Astrocyte of the cerebellum (primary cell): ENCODE measurements around the gene HMGA1.
"Not testable (repeated sequence)": the region's sequence is repeated elsewhere in the genome, so short reads cannot be mapped to it uniquely, and the experiment has no call there.

ENCODE experiments used
- DNase-seq: peaks from one replicate; pipeline ENCODE4 v3.0.0-alpha.2; 2011; ENCODE audit warnings: low read depth
- H3K4me3 ChIP-seq: 2 replicates; pipeline ENCODE4 v1.5.1; 2011; ENCODE audit warnings: mild to moderate bottlenecking, low read depth, low read length, moderate library complexity
- CTCF ChIP-seq: IDR thresholded peaks from 2 replicates; pipeline ENCODE4 v1.5.1; 2012; ENCODE audit warnings: low read length, low read depth, moderate library complexity, mild to moderate bottlenecking; ENCODE audit errors: missing control alignments
- in situ Hi-C: cut with HindIII; loops from 2 replicates; pipeline ENCODE4 v1.10.0; 2017; ENCODE audit warnings: low sequenced_read_pairs

Gene HMGA1

DNA sequence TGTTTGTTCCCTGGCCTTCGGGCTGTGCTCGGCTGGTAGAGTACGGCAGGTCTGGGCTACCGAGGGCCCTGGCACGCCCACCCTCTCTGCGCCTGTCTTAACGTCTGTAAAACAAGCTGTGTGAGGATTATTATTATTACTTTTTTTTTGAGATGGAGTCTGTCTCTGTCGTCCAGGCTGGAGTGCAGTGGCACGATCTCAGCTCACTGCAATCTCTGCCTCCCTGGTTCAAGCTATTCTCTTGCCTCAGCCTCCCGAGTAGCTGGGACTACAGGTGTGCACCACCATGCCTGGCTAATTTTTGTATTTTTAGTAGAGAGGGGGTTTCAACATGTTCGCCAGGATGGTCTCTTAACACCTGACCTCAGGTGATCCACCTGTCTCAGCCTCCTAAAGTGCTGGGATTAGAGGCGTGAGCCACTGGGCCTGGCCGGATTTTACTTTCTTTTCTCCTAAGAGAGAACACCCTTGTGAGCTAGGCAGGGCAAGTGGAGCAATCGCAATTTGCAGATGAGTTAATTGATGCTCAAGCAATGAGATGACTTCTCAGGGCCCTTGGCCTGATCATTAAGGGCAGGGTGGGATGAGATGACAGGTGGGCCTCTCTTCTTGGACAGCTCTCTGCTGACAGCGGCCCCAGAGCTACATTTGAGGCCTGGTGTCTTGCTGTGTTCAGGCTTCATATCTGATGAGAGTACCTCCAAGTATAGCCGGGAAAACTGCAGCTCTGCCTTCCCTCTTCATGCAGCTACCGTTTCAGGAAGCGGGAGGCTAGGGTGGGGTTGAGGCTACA, 13.0 kb downstream of the HMGA1 start:
- in situ Hi-C loops: no loop called here
- DNase-seq: no peak
- H3K4me3 ChIP-seq: peak overlapping the region; percentile 88
- no peak for TF ChIP-seq CTCF

DNA sequence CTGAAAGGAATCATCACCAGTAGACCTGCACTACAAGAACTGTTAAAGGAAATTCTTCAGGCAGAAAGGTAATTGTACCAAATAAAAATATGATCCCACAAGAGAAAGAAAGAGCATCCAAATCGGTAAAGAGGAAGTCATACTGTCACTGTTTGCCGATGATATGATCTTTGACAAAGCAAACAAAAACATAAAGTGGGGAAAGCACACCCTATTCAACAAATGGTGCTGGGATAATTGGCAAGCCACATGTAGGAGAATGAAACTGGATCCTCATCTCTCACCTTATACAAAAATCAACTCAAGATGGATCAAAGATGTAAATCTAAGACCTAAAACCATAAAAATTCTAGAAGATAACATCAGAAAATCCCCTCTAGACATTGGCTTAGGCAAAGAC, 15.7 kb downstream of the HMGA1 start:
- DNase-seq, H3K4me3 ChIP-seq, in situ Hi-C loops: not testable (repeated sequence)

DNA sequence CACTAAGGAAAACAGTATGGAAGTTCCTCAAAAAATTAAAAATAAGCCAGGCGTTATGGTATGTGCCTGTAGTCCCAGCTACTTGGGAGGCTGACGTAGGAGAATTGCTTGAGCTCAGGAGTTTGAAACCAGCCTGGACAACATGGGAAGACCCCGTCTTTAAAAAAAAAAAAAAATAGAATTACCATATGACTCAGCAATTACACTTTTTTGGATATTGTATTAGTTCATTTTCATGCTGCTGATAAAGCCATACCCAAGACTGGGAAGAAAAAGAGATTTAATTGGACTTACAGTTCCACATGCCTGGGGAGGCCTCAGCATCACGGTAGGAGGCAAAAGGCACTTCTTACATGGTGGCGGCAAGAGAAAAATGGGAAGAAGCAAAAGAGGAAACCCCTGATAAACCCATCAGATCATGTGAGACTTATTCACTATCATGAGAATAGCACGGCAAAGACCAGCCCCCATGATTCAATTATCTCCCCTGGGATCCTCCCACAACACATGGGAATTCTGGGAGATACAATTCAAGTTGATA, 22.9 kb downstream of the HMGA1 start:
- TF ChIP-seq CTCF: no peak
- in situ Hi-C loops: no loop called here
- DNase-seq: no peak
- H3K4me3 ChIP-seq: no peak overlapping the region

- in situ Hi-C loops: no loop called here
Observed at GRCh38 chr6:34260576-34261267, 24.0 kb downstream of the HMGA1 start.

DNA sequence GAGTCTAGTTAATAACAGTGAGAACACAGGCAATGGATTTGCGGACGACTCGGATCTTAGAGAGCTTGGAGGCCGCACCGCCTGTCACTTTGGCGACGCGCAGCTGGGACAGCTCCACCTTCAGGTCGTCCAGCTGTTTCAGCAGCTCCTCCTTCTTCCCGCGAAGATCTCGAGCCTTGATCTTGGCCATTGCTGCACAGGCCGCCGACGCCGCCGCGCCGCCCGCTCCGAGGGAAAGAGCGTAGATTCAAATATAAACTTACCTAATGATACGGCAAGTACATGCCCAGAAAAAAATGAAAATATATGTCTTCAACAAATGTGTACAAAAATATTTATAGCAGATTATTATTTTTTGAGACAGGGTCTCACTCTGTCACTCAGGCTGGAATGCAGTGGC, 26.8 kb downstream of the HMGA1 start:
- DNase-seq, in situ Hi-C loops, H3K4me3 ChIP-seq: not testable (repeated sequence)

More at GRCh38 chr6:34260576-34261267, 24.0 kb downstream of the HMGA1 start:
- TF ChIP-seq CTCF: no peak
- DNase-seq: no peak
- no peak overlapping the region for H3K4me3 ChIP-seq

- no peak for DNase-seq
- TF ChIP-seq CTCF: no peak
- H3K4me3 ChIP-seq: no peak overlapping the region
- in situ Hi-C loops: no loop called here
Observed at GRCh38 chr6:34267746-34268145, 31.1 kb downstream of the HMGA1 start.

DNA sequence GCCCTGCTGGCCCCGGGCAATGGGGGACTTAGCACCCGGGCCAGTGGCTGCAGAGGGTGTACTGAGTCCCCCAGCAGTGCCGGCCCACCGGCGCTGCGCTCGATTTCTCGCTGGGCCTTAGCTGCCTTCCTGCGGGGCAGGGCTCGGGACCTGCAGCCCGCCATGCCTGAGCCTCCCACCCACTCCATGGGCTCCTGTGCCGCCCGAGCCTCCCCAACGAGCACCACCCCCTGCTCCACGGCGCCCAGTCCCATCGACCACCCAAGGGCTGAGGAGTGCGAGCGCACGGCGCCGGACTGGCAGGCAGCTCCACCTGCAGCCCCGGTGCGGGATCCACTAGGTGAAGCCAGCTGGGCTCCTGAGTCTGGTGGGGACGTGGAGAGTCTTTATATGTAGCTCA, 32.5 kb downstream of the HMGA1 start:
- DNase-seq, H3K4me3 ChIP-seq, in situ Hi-C loops: not testable (repeated sequence)

- DNase-seq, in situ Hi-C loops, H3K4me3 ChIP-seq: not testable (repeated sequence)
Observed at GRCh38 chr6:34269658-34270341, 33.1 kb downstream of the HMGA1 start.
